Cardiac fibroblast (primary cell): ENCODE measurements around the gene LTB.
"Not testable (repeated sequence)": the region's sequence is repeated elsewhere in the genome, so short reads cannot be mapped to it uniquely, and the experiment has no call there.

ENCODE experiments used
- DNase-seq, 2 donors: peaks; one replicate each; pipeline versions ENCODE4 v3.0.0 to v3.0.0-alpha.2; 2010; ENCODE audit warnings: low read depth in 2 of 2
- H3K4me3 ChIP-seq, 2 donors: replicated peaks in 1 of 2; 1 replicate in 1 of 2; 2 replicates in 1 of 2; pipeline ENCODE4 v1.5.1; 2011; ENCODE audit warnings: low read depth in 2 of 2, low read length in 2 of 2, mild to moderate bottlenecking in 2 of 2, moderate library complexity in 1 of 2
- CTCF ChIP-seq: IDR thresholded peaks from one replicate; pipeline ENCODE4 v1.5.1; 2011; ENCODE audit warnings: low read depth, mild to moderate bottlenecking, low read length, inconsistent platforms

The LTB gene

DNA sequence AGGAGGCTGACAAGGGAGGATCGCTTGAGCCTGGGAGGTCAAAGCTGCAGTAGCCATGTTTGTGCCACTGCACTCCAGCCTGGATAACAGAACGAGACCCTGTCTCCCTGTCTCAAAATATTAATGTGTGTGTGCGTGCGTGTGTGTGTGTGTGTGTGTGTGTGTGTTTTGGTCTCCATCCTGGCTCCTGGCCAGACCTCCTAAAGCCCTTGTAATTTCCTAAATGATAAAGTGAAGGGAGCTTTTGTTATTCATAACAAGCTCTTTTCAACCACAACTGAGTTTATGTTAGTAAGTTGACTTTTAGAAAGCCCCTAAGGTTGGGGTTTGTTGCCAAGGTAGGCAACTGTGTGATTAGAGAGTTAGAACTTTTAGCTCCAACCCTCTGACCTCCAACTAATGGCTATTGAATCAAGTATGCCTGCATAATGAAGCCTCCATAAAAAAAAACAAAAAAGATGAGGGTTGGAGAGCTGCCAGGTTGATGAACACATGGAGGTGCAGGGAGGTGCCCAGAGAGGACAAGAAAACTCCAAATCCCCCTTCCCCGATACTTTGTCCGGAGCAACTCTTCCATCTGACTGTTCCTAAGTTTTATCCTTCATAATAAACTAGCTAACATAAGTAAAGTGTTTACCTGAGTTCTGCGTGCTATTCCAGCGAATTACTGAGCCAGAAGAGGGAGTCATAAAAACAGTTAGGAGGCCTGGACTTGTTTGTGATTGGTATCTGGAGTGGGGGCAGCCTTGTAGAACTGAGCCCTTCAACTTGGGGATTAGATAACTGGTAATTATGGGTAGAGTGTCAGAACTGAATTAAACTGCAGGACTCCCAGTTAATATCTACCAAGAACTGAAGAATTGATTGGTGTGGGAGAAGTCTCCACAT is 27.5 kb upstream of the LTB start:
- no peak overlapping the region for H3K4me3 ChIP-seq
- DNase-seq: peak in 1 of 2 donors; percentile 38
- no peak for TF ChIP-seq CTCF

- H3K4me3 ChIP-seq: no peak overlapping the region
- TF ChIP-seq CTCF: no peak
- no peak for DNase-seq
These were observed 25.1 kb upstream of the LTB start for GRCh38 chr6:31607317-31607716.

GRCh38 chr6:31597006-31597405 is 14.8 kb upstream of the LTB start:
- DNase-seq: peak; percentile 48 to 54

DNA sequence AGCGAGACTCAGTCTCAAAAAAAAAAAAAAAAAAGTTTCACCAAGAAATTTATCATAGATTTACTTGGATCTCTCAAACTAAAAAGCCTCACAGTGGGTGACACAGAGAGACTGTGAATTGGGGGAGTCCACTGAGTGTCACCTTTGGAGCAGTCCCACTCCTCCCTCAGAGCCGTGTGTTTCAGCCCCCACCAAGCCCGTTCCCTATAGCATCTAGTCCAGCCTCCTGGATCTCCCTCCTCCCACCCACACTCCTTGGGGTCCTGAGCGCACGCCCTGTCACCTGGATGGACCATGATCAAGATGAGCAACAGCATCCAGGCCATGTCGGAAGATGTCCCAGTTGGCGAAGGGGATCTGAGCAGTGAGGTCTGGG is 10.2 kb upstream of the LTB start:
- no peak for DNase-seq
- H3K4me3 ChIP-seq: no peak overlapping the region
- no peak for TF ChIP-seq CTCF

More at GRCh38 chr6:31597006-31597405, 14.8 kb upstream of the LTB start:
- H3K4me3 ChIP-seq: no peak overlapping the region
- peak; percentile 41 for TF ChIP-seq CTCF

GRCh38 chr6:31590691-31591090 is 8.5 kb upstream of the LTB start:
- H3K4me3 ChIP-seq, DNase-seq: not testable (repeated sequence)

- TF ChIP-seq CTCF: no peak
- no peak overlapping the region for H3K4me3 ChIP-seq
- no peak for DNase-seq
These were observed 6.8 kb upstream of the LTB start for GRCh38 chr6:31588871-31589650.
